ENCODE data around the gene SFXN5. TPM values are rescaled to one million over a fixed set of nuclear protein-coding genes. Genes with fewer than 3 reads are reported as not detected.

The SFXN5 gene
- total RNA-seq, 1 donor from 2014 or later, result 15.4 TPM

- no peak overlapping the region for H3K27ac ChIP-seq
- DNase-seq (no peak), ATAC-seq (no peak)
- H3K27me3 ChIP-seq (ENCODE audit: low read depth), result no peaks in the 10 kb centered on the region
- no peaks in the 10 kb centered on the region for H3K9me3 ChIP-seq
- no peaks in the 10 kb centered on the region for H3K36me3 ChIP-seq
- TF ChIP-seq CTCF (IDR thresholded peaks at IDR 0.05), result no peak
- no peak overlapping the region for H3K4me3 ChIP-seq
- H3K4me1 ChIP-seq, result no peaks in the 10 kb centered on the region
- intact Hi-C loops (cut with DNase I), result no loop called here
These were observed 100.5 kb downstream of the SFXN5 start for GRCh38 chr2:72971036-72971435.

- no peaks in the 10 kb centered on the region for H3K9me3 ChIP-seq
- no peak overlapping the region for H3K27ac ChIP-seq
- no peaks in the 10 kb centered on the region for H3K27me3 ChIP-seq (ENCODE audit: low read depth)
- TF ChIP-seq CTCF (IDR thresholded peaks at IDR 0.05), result no peak
- DNase-seq, result no peak
- no peaks in the 10 kb centered on the region for H3K4me1 ChIP-seq
- no peak overlapping the region for H3K4me3 ChIP-seq
- H3K36me3 ChIP-seq, result no peaks in the 10 kb centered on the region
- no peak for ATAC-seq
- intact Hi-C loops (cut with DNase I), result no loop called here
These were observed 101.8 kb downstream of the SFXN5 start for GRCh38 chr2:72969706-72970105.

- no peak for TF ChIP-seq CTCF (IDR thresholded peaks at IDR 0.05)
- ATAC-seq, result peak in 1 of 2 donors; percentile 17
- H3K36me3 ChIP-seq, result no peaks in the 10 kb centered on the region
These were observed 103.2 kb downstream of the SFXN5 start for GRCh38 chr2:72968286-72968685.

GRCh38 chr2:72965770-72966450 lies 105.6 kb downstream of the SFXN5 start:
- intact Hi-C loops (cut with DNase I), result no loop called here
- no peak overlapping the region for H3K27ac ChIP-seq
- no peak for DNase-seq
- H3K4me1 ChIP-seq, result no peaks in the 10 kb centered on the region
- no peak for TF ChIP-seq CTCF (IDR thresholded peaks at IDR 0.05)
- ATAC-seq, result no peak
- H3K27me3 ChIP-seq (ENCODE audit: low read depth), result no peaks in the 10 kb centered on the region
- H3K4me3 ChIP-seq, result no peak overlapping the region
- H3K36me3 ChIP-seq, result no peaks in the 10 kb centered on the region
- no peaks in the 10 kb centered on the region for H3K9me3 ChIP-seq

More at GRCh38 chr2:72968286-72968685, 103.2 kb downstream of the SFXN5 start:
- DNase-seq, result no peak
- H3K27ac ChIP-seq, result no peak overlapping the region
- no peaks in the 10 kb centered on the region for H3K4me1 ChIP-seq
- H3K9me3 ChIP-seq, result no peaks in the 10 kb centered on the region
- no peaks in the 10 kb centered on the region for H3K27me3 ChIP-seq (ENCODE audit: low read depth)
- intact Hi-C loops (cut with DNase I), result no loop called here
- H3K4me3 ChIP-seq, result no peak overlapping the region

GRCh38 chr2:72965016-72965415 lies 106.5 kb downstream of the SFXN5 start:
- Histone ChIP-seq H3K4me3 (no peak overlapping the region), H3K27ac (no peak overlapping the region), H3K9me3 (no peaks in the 10 kb centered on the region), H3K4me1 (no peaks in the 10 kb centered on the region), H3K27me3 (ENCODE audit: low read depth) (no peaks in the 10 kb centered on the region), H3K36me3 (no peaks in the 10 kb centered on the region)
- DNase-seq (no peak), ATAC-seq (no peak)
- intact Hi-C loops (cut with DNase I), result no loop called here
- no peak for TF ChIP-seq CTCF (IDR thresholded peaks at IDR 0.05)

Data from lower lobe of right lung (tissue), 2 donors.